Activated T-helper 2 cell treated with anti-CD3 and anti-CD28 coated beads, Interferon-gamma antibody, Interleukin-2, Interleukin-4, amounts not matched to agents 10 μg/mL and 5 μg/mL and 100 μg/mL, durations not matched to agents 14 hours and 24 hours and 36 hours (primary cell): ENCODE data around the gene TOE1. TPM values are rescaled to one million over a fixed set of nuclear protein-coding genes. Genes with fewer than 3 reads are reported as not detected.

ENCODE experiments used
- DNase-seq: peaks from one replicate; pipeline ENCODE4 v3.0.0; 2021; ENCODE audit warnings: low spot score
- H3K27ac Mint-ChIP-seq: one replicate; pipeline ENCODE4 v1.8.0; 2021; ENCODE audit warnings: mixed read lengths
- H3K27me3 Mint-ChIP-seq: one replicate; pipeline ENCODE4 v1.8.0; 2021; ENCODE audit warnings: low read depth, mixed read lengths
- H3K36me3 Mint-ChIP-seq: one replicate; pipeline ENCODE4 v1.8.0; 2021; ENCODE audit warnings: low read depth, mixed read lengths
- H3K4me1 Mint-ChIP-seq: one replicate; pipeline ENCODE4 v1.8.0; 2021; ENCODE audit warnings: low read depth, mixed read lengths
- H3K4me3 Mint-ChIP-seq: one replicate; pipeline ENCODE4 v1.8.0; 2021; ENCODE audit warnings: low read depth, mild to moderate bottlenecking, moderate library complexity, mixed read lengths
- H3K9me3 Mint-ChIP-seq: one replicate; pipeline ENCODE4 v1.8.0; 2021; ENCODE audit warnings: mixed read lengths
- intact Hi-C: fragments of 100-400 bp; cut with micrococcal nuclease; formaldehyde crosslinking; loops from one replicate; pipeline ENCODE4 v1.15.1; 2023
- total RNA-seq: library from RNA; stranded (reverse); gene quantifications from 2 replicates; pipeline ENCODE4 v1.2.3, GENCODE V29; 2022

TOE1 gene
- total RNA-seq, 1 donor from 2014 or later: 26.3 TPM

DNA sequence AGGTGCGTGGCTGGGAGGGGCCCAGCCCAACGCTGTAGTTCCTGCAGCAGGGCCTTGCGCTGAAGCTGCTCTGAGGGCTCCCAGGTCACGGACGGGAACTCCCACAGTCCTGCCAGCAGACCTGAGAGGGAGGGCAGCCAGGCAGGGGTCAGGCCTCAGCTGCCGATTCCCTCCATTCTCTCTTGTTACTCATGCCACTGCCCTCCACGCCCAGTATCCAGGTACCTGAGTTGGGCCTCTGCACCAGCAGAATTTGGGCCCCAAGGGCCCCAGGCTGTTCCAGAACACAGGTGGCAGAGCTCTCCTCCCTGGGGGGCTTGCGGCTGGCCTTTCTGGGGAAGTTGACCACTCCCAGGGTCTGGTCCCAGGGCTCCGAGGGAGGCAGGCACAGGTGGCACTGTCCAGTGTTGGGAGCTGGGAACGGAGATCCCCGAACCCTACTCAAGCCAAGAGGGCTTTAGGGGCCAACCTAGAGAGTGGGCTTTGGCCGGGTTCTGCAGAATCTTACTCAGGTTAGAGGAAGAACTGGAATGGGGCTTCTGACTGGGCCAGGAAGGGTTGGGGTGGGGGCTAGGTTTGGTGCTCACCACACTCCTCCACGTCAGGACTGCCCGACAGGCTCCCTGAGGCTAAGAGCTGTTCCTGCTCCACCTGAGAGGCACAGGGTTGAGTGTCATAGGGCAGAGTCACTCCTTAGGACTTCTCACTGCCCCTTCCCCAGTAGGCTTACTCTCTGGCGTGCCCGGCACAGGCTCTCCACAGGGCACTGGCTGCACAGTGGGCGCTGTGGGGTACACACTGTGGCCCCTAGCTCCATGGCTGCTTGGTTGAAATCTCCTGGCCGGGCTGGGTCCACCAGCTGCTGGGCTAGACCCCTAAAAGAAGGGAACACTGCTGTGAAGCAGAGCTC is 8.3 kb upstream of the TOE1 start:
- Mint-ChIP-seq H3K4me3 (no peak overlapping the region), H3K9me3 (no peaks in the 10 kb centered on the region), H3K27ac (no peak overlapping the region), H3K27me3 (no peaks in the 10 kb centered on the region), H3K4me1 (peaks cover 30% of the 10 kb centered on the region), H3K36me3 (peaks cover 35% of the 10 kb centered on the region)
- no peak for DNase-seq
- intact Hi-C loops: no loop called here

DNA sequence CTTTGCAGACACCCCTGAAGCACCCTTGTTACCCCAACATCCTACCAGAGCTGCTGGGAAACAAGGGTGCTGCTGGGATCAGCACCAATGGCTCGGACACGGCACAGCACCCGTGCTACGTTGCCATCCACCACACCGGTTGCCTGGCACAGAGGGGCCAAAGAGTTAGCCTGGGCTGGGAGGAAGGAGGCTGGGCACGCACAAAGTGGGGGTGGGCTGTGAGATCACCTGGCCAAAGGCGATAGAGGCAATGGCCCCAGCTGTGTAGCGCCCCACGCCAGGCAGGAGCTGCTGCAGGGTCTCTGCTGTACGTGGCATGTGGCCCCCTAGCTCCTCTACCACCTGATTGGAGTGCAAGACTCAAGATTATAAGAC is 7.6 kb upstream of the TOE1 start:
- intact Hi-C loops: no loop called here
- Mint-ChIP-seq H3K36me3 (peaks cover 36% of the 10 kb centered on the region), H3K27me3 (no peaks in the 10 kb centered on the region), H3K9me3 (no peaks in the 10 kb centered on the region), H3K4me1 (peaks cover 32% of the 10 kb centered on the region), H3K27ac (no peak overlapping the region), H3K4me3 (no peak overlapping the region)
- no peak for DNase-seq

DNA sequence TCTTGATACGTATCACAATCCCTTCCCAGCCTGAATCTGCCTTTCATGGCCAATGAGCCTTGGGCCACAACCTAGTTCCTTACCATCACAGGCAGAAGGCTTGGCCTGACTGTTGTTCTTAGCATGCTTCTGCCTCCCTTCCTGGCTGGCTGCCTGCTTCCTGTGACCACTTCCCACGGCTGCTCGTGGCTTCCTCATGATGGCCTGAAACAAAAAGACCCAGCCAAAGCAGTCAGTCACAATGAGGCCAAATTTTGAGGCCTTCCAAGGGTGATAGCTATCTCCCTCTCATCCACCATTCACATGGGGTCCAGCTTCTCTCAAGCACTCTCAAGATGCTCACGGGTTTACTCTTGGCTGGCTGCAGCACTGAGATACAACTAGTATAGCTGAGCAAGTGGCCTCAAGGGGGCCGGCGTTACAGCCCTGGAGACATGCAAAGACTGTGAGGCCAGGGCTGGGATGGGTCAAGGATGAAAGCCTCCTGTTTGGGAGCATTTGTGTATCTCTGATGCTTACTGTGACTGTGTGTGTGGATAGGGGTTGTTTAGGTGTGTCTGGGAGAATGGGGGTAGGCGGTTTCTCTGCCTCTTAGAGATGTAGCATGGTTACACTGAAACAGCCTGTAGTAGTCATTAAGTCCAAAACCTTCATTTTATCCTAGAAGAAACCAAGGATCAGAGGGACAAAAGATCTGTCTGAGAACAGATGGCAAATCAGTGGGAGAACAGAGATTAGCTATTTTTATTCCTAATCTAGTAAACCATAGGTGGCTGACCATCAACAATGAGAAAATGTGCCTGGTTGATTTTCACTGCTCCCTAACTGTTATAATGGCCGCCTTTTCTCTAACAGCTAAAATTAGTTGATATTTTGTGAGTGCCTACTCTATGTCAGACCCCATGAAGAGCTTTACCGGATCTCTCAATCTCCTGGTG is 5.4 kb upstream of the TOE1 start:
- Mint-ChIP-seq H3K27ac (peak overlapping the region; percentile 13), H3K4me3 (no peak overlapping the region), H3K27me3 (no peaks in the 10 kb centered on the region)

DNA sequence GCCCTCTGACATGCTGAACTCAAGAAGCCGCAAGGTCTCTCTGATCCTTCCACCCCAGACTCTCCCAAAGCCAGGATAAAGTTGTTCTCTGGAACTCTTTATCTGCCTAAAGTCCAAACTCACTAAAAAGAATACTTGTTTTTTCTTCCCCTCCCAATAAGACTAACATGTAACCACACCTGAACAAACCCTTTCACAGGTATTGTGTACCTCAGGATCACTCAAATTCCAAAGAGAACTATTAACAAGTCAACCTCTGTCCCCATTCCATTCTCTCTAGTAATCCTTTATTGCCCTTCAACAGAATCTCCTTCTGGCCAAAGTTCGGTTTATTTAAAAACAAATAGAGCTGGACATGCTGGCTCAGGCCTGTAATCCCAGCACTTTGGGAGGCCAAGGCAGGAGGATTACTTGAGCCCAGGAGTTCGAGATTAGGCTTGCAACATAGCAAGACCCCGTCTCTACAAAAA is 4.1 kb upstream of the TOE1 start:
- Mint-ChIP-seq H3K36me3 (peaks cover 38% of the 10 kb centered on the region), H3K9me3 (peaks cover 6% of the 10 kb centered on the region), H3K4me1 (peaks cover 32% of the 10 kb centered on the region), H3K27ac (peak overlapping the region; percentile 4), H3K27me3 (no peaks in the 10 kb centered on the region), H3K4me3 (no peak overlapping the region)
- DNase-seq: no peak
- intact Hi-C loops: no loop called here

More for the DNA sequence above, 5.4 kb upstream of the TOE1 start:
- H3K4me1 Mint-ChIP-seq: peaks cover 31% of the 10 kb centered on the region
- intact Hi-C loops: no loop called here
- peaks cover 41% of the 10 kb centered on the region for H3K36me3 Mint-ChIP-seq
- peaks cover 6% of the 10 kb centered on the region for H3K9me3 Mint-ChIP-seq
- no peak for DNase-seq

DNA sequence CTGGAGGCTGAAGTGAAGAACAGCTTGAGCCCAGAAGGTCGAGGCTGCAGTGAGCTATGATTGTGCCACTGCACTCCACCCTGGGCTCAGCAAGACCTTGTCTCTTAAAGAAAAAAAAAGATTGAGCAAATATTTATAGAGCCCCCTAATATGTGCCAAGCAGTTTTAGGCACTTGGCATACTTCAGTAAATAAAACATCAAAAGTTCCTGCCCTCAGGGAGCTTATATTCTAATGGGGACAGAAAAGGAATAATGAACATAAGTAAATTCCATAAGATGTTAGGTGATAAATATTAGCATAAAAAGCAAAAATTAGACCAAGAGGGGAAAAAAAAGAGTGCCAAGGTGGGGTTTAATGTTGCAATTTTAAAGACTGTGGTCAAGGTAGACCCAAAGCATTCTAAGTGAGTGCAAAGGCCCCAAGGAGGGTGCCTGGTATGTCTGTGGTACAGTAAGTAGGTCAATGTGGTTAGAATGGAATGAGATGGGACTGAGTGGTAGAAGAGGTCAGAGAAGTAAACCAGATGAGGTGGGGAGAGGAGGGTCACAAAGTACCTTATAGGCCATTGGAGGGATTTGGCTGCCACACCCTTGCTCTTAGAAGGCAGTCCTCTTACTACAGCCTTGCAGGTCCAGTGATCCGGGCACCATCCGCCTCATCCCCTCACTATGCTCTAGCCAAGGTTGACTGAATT is 2.2 kb upstream of the TOE1 start:
- intact Hi-C loops: no loop called here
- peaks cover 44% of the 10 kb centered on the region for H3K4me1 Mint-ChIP-seq
- H3K9me3 Mint-ChIP-seq: peaks cover 6% of the 10 kb centered on the region
- DNase-seq: no peak
- no peaks in the 10 kb centered on the region for H3K27me3 Mint-ChIP-seq
- H3K4me3 Mint-ChIP-seq: peak overlapping the region; percentile 53
- H3K27ac Mint-ChIP-seq: peak overlapping the region; percentile 32
- peaks cover 46% of the 10 kb centered on the region for H3K36me3 Mint-ChIP-seq

DNA sequence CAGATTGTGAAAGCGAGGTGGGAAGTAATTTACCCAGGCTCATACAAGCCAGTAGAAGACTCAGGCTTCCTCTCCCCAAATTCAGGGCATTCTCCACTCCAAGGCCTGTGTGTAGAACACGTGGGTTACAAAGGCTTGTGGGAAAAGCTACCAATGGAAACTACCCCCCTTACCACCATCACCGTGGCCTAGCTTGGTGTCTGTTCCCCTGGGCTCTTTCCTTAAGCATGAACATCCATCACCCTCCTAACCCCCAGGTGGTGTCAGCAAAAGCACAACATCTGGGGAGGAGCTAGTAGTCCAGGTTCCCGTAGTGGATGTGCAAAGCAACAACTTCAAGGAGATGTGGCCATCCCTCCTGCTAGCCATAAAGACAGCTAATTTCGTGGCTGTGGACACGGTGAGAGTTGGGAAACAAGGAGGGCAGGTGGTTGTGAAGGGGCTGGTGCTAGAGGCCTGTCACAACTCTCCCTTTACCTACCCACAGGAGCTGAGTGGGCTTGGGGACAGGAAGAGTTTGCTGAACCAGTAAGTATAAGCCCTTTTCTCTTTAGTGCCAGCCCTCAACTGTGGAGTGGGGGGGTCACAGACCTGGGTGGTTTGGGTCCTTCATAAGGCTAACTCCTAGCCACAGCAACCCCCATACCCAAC is 971 bp downstream of the TOE1 start:
- DNase-seq: no peak
- peaks cover 31% of the 10 kb centered on the region for H3K4me1 Mint-ChIP-seq
- no peaks in the 10 kb centered on the region for H3K27me3 Mint-ChIP-seq
- peak overlapping the region; percentile 99 for H3K27ac Mint-ChIP-seq
- peaks cover 6% of the 10 kb centered on the region for H3K9me3 Mint-ChIP-seq
- intact Hi-C loops: loop anchor here (1.0 to 5.0 kb wide), 7 partner anchors 15 to 347 kb away; partner anchors contain the start of genes CCDC163, HPDL, MMACHC and TESK2
- peak overlapping the region; percentile 95 for H3K4me3 Mint-ChIP-seq
- H3K36me3 Mint-ChIP-seq: peaks cover 68% of the 10 kb centered on the region

DNA sequence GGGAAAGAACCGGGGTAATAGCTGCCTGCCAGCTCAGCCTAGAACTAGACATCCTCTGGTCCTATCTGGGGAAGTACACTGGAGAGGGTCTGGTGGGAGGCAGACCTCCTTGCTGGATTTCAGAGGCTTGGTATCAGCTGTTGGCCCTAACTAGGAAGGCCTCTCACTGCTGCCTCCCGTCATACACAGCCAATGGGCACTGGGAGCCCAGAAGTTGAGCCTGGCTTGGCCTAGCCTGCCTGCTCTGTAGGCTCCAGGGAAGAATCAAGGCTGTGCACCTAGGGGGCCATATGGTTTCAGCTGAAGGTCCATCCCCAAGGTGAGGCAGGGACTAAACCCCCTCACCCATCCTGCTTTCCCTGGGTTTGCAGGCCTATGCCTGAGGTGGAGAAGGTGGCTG is 4.5 kb downstream of the TOE1 start:
- intact Hi-C loops: loop anchor here (5.0 kb wide), 1 partner anchor 243 kb away; no protein-coding TSS in a partner anchor
- no peak for DNase-seq
- Mint-ChIP-seq H3K9me3 (no peaks in the 10 kb centered on the region), H3K4me3 (no peak overlapping the region), H3K4me1 (peaks cover 24% of the 10 kb centered on the region), H3K27me3 (no peaks in the 10 kb centered on the region), H3K36me3 (peaks cover 54% of the 10 kb centered on the region), H3K27ac (no peak overlapping the region)

DNA sequence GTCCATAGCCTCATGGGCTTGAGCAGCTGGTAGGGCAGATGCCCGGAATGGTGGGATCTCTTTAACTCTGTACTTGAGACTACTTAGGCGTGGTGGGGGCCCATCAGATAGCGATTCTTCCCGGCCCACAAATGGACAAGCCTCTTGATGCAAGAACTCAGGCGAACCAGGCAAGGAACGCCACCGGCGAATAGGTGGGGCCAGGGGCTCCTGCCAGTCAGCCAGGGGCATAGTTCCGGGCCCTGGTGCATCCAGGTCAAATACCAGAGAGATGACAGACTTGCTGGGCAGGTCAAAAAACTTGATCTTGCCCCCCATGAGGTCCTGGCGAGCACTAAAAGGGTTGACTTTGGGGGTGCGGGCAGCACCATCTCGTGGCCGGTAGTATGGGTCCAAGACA is 5.0 kb downstream of the TOE1 start:
- H3K4me3 Mint-ChIP-seq: no peak overlapping the region
- H3K9me3 Mint-ChIP-seq: no peaks in the 10 kb centered on the region
- H3K36me3 Mint-ChIP-seq: peaks cover 51% of the 10 kb centered on the region
- no peak overlapping the region for H3K27ac Mint-ChIP-seq
- peaks cover 25% of the 10 kb centered on the region for H3K4me1 Mint-ChIP-seq
- intact Hi-C loops: no loop called here
- no peaks in the 10 kb centered on the region for H3K27me3 Mint-ChIP-seq
- DNase-seq: no peak

DNA sequence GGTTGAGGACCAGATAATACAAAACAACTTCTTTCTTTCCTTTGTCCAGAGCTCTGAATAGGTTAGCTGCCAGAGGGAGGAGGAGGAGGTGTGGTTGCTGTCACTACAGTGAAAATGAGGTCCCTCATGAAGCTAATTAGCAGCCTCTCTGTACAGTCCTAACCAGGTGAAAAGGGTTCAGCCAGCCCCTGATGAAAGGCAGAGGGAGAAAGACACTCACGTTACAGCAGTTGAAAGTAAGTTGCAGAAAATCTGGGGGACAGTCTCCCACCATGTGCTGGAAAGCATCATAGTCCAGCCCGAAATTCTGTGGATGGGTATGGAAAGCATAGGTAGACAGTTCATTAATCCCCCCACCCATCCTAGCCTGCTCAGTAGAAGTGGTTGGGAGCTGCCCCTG is 6.5 kb downstream of the TOE1 start:
- intact Hi-C loops: no loop called here
- H3K9me3 Mint-ChIP-seq: no peaks in the 10 kb centered on the region
- H3K36me3 Mint-ChIP-seq: peaks cover 45% of the 10 kb centered on the region
- DNase-seq: no peak
- H3K4me1 Mint-ChIP-seq: peaks cover 33% of the 10 kb centered on the region
- no peak overlapping the region for H3K4me3 Mint-ChIP-seq
- no peak overlapping the region for H3K27ac Mint-ChIP-seq
- H3K27me3 Mint-ChIP-seq: no peaks in the 10 kb centered on the region

DNA sequence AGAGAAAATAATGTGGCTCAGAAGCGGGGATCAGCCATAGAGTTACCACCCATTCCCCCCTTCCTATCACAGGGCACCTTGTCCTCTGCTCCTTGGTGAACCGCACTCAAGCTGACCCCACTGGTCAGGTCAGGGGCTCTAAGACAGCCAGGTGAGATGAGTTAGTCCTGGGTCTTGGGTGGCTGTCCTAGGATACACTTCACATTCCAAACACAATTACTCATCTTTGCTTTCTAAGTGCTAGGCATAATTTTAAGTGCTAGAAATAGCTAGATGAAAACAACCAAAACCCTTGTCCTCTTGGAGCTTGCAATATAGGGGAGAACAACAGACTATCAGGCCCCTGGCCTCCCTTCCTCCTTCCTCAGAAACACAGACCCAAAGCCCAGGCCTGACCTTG is 8.1 kb downstream of the TOE1 start:
- no peaks in the 10 kb centered on the region for H3K27me3 Mint-ChIP-seq
- intact Hi-C loops: no loop called here
- no peak for DNase-seq
- H3K4me1 Mint-ChIP-seq: peaks cover 29% of the 10 kb centered on the region
- peaks cover 31% of the 10 kb centered on the region for H3K36me3 Mint-ChIP-seq
- no peak overlapping the region for H3K4me3 Mint-ChIP-seq
- no peak overlapping the region for H3K27ac Mint-ChIP-seq
- no peaks in the 10 kb centered on the region for H3K9me3 Mint-ChIP-seq

DNA sequence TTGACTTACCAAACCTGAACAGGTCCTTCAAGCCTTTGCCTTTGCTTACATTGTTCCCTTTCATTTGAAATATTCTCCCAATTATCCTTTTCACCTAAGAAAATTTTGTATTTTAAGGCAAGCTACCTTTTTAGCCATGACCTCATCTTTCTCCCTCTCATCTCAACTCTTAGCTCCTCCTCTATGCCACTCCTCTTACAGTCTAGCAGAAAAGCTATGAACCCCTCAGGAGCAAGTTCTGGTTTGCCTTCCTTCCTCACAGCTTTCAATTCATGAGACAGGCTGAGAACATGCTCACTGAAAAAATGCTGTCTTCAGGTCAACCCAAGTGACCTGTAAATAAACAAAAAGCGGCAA is 8.6 kb downstream of the TOE1 start:
- Mint-ChIP-seq H3K4me3 (no peak overlapping the region), H3K9me3 (no peaks in the 10 kb centered on the region), H3K27ac (no peak overlapping the region), H3K27me3 (no peaks in the 10 kb centered on the region), H3K4me1 (peaks cover 29% of the 10 kb centered on the region), H3K36me3 (peaks cover 25% of the 10 kb centered on the region)
- intact Hi-C loops: no loop called here
- no peak for DNase-seq
